Measurements from ENCODE around the gene JCHAIN. TPM values are rescaled to one million over a fixed set of nuclear protein-coding genes. Genes with fewer than 3 reads are reported as not detected.

The JCHAIN gene
- total and polyA plus RNA-seq, 2 of the 8 experiments (the other 6 are each of a cell fraction or from before 2014, with no cell fraction given): not detected

DNA sequence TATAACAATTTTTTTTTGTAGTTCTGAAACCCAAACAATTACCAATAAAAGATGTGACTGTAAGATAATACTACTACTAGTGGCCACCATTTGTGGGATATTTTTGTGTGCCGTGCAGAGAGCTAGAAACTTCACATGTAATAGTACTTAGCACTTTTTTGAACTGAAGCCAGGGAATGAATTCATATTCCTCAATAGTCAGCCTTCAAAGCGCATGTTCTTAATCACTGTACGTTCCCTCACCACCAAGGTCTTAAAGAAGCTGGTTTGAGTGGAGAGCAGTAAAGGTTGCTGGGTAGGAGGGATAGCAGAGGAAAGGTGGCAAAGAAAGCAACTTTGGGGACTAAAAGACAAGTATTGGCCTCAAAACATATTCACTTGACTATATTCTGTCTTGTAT is 45.8 kb upstream of the JCHAIN start (continued):
- TF ChIP-seq TBP (IDR thresholded peaks at IDR 0.05; ENCODE audit: low read depth, low read length) (no peak), SIN3A (conservative IDR thresholded peaks at IDR 0.05 in 1 of 2, IDR thresholded peaks at IDR 0.05 in 1 of 2; ENCODE audit: low read depth in 1 of 2, low read length in 2 of 2) (no peak)
- TF ChIP-seq, protein P1, sequence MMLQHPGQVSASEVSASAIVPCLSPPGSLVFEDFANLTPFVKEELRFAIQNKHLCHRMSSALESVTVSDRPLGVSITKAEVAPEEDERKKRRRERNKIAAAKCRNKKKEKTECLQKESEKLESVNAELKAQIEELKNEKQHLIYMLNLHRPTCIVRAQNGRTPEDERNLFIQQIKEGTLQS (IDR thresholded peaks at IDR 0.05; ENCODE audit: insufficient read depth, low read depth, low read length): no peak

Data from H1 (cell line).